ENCODE measurements around the gene TMEM61.
"Not testable (repeated sequence)": the region's sequence is repeated elsewhere in the genome, so short reads cannot be mapped to it uniquely, and the experiment has no call there.

The TMEM61 gene

DNA sequence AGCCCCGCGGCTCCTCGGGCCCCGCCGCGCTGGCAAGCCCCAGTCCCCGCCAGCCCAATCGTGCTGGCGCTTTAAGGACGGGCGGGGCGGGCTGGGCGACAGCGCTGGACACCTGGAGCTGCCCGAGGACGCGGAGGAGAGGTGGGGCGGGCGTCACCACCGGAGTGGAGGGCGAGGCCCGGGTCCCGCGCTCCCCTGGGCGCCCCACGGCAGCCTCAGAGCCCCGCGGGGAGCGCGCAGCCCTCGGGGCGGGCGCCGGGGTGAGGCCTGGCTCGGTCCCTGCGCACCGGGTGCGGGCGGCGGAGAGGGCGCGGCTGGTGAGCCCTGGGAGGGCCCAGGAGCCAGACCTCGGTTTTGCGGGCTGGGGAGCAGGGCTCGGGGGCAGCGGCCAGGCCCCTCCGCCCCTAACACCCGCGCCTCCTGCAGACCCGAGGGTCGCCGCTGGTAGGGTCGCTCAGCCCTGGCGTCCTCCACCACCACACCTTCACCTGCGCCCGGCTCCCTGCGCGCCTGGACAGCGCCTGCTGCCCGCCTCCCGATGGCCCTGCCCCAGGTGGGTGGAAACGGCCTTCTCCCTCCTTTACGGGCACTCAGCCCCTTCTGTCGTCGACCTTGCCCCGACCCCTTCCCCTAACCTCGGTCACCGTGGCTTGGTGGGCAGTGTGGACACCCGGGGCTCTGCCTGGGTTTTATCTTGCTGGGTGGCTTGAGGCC is at the start of gene TMEM61:
TSS of gene TMEM61 (plus strand) at position 101 of the 714 bp plus-strand sequence. CDS start at position 539, 438 bp downstream.
- peak; percentile 66 for ATAC-seq (ENCODE audit: low read depth)
- no peaks in the 10 kb centered on the region for H3K36me3 ChIP-seq (ENCODE audit: low read depth)
- H3K4me3 ChIP-seq (ENCODE audit: severe bottlenecking): peak within 1 kb of the TSS; percentile 42
- H3K27ac ChIP-seq (ENCODE audit: poor library complexity, severe bottlenecking): no peak within 1 kb of the TSS
- peaks cover 21% of the 10 kb centered on the region for H3K4me1 ChIP-seq (ENCODE audit: insufficient read depth, poor library complexity, severe bottlenecking)
- H3K9me3 ChIP-seq (ENCODE audit: severe bottlenecking): no peaks in the 10 kb centered on the region
- DNase-seq (ENCODE audit: low spot score): no peak
- H3K27me3 ChIP-seq (ENCODE audit: insufficient read depth, poor library complexity, severe bottlenecking): no peaks in the 10 kb centered on the region
- TF ChIP-seq, protein P1, sequence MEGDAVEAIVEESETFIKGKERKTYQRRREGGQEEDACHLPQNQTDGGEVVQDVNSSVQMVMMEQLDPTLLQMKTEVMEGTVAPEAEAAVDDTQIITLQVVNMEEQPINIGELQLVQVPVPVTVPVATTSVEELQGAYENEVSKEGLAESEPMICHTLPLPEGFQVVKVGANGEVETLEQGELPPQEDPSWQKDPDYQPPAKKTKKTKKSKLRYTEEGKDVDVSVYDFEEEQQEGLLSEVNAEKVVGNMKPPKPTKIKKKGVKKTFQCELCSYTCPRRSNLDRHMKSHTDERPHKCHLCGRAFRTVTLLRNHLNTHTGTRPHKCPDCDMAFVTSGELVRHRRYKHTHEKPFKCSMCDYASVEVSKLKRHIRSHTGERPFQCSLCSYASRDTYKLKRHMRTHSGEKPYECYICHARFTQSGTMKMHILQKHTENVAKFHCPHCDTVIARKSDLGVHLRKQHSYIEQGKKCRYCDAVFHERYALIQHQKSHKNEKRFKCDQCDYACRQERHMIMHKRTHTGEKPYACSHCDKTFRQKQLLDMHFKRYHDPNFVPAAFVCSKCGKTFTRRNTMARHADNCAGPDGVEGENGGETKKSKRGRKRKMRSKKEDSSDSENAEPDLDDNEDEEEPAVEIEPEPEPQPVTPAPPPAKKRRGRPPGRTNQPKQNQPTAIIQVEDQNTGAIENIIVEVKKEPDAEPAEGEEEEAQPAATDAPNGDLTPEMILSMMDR (IDR thresholded peaks at IDR 0.05; ENCODE audit: poor library complexity, severe bottlenecking): no peak

DNA sequence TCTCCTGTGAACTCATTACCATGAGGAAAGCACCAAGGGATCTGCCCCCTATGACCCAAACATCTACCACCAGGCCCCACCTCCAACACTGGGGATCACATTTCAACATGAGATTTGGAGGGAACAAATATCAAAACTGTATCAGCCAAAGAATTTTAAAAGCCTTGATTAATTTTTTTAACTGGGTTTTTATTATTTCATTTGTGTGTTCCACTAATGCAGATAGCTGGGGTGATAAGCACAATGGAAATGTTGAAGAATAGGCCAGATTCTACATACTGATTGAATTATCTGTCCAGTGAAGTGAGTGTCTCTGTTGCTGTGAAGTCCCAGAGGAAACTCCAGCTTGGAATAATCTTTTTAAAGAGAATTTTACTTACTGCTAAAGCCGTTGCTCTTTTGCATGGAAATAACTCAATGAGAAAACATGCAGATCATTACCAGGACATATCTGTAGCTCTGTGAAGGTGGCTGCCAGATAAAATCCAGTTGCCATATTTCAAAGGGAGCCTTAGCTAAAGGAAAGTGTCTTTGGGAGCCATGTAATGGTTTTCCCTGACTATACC is 49.1 kb upstream of the TMEM61 start:
- Histone ChIP-seq H3K4me3 (ENCODE audit: severe bottlenecking) (no peak overlapping the region), H3K4me1 (ENCODE audit: insufficient read depth, poor library complexity, severe bottlenecking) (peaks cover 32% of the 10 kb centered on the region), H3K27ac (ENCODE audit: poor library complexity, severe bottlenecking) (no peak overlapping the region), H3K27me3 (ENCODE audit: insufficient read depth, poor library complexity, severe bottlenecking) (no peaks in the 10 kb centered on the region), H3K36me3 (ENCODE audit: low read depth) (no peaks in the 10 kb centered on the region), H3K9me3 (ENCODE audit: severe bottlenecking) (no peaks in the 10 kb centered on the region)
- no peak for ATAC-seq (ENCODE audit: low read depth)
- TF ChIP-seq, protein P1 (IDR thresholded peaks at IDR 0.05; ENCODE audit: poor library complexity, severe bottlenecking): no peak
- DNase-seq (ENCODE audit: low spot score): no peak

DNA sequence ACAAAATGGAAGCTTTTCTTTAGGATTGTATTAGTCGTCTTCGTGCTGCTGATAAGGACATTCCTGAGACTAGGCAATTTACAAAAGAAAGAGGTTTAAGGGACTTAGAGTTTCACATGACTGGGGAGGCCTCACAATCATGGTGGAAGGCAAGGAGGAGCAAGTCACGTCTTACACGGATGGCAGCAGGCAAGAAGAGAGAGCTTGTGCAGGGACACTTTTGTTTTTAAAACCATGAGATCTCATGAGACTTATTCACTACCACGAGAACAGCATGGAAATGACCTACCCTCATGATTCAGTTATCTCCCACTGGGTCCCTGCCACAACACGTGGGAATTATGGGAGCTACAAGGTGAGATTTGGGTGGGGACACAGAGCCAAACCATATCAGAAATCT is 46.3 kb upstream of the TMEM61 start:
- H3K27ac ChIP-seq (ENCODE audit: poor library complexity, severe bottlenecking): peak overlapping the region; percentile 76
- H3K9me3 ChIP-seq (ENCODE audit: severe bottlenecking); H3K27me3 ChIP-seq (ENCODE audit: insufficient read depth, poor library complexity, severe bottlenecking); ATAC-seq (ENCODE audit: low read depth); H3K4me3 ChIP-seq (ENCODE audit: severe bottlenecking); DNase-seq (ENCODE audit: low spot score); H3K36me3 ChIP-seq (ENCODE audit: low read depth): not testable (repeated sequence)
- peaks cover 31% of the 10 kb centered on the region for H3K4me1 ChIP-seq (ENCODE audit: insufficient read depth, poor library complexity, severe bottlenecking)

DNA sequence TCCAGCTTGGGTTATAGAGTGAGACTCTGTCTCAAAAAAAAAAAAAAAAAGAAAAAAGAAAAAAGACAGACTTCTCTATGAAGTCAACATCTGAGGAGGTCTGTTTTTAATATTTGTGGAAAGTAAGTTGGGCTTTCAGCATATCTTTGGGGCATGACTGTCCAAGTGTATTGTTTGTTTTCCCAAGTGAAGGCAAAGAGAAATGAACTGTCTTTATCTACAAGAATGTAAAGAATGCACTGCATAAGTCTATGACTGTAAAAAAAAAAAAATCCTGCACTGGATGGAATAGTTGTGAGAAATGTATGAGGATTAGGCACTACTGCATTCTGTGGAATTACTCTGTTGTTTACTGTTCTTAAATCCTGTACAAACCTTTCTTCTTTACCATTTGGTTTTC is 45.6 kb upstream of the TMEM61 start:
- Histone ChIP-seq H3K27me3 (ENCODE audit: insufficient read depth, poor library complexity, severe bottlenecking) (no peaks in the 10 kb centered on the region), H3K4me1 (ENCODE audit: insufficient read depth, poor library complexity, severe bottlenecking) (peaks cover 31% of the 10 kb centered on the region), H3K27ac (ENCODE audit: poor library complexity, severe bottlenecking) (peak overlapping the region; percentile 76), H3K36me3 (ENCODE audit: low read depth) (no peaks in the 10 kb centered on the region), H3K9me3 (ENCODE audit: severe bottlenecking) (no peaks in the 10 kb centered on the region), H3K4me3 (ENCODE audit: severe bottlenecking) (no peak overlapping the region)
- DNase-seq (ENCODE audit: low spot score) (no peak), ATAC-seq (ENCODE audit: low read depth) (peak; percentile 95)
- TF ChIP-seq, protein P1 (IDR thresholded peaks at IDR 0.05; ENCODE audit: poor library complexity, severe bottlenecking): no peak

DNA sequence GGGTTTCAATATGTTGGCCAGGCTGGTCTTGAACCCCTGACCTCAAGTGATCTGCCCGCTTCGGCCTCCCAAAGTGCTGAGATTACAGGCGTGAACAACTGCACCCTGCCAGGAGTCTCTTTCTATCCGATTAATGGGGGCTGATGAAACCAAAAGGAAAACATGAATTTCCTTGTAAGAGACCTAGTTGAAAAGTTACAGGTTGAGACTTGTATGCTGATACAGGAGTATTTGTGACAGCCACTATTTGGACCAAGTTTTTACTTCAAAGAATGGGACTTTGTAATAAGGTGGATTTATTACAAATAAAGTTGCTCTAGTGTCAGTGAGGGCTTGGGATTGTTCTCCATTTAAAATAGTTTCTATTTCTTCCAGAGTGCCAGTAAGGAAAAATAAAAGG is 43.6 kb upstream of the TMEM61 start:
- no peak overlapping the region for H3K4me3 ChIP-seq (ENCODE audit: severe bottlenecking)
- TF ChIP-seq, protein P1 (IDR thresholded peaks at IDR 0.05; ENCODE audit: poor library complexity, severe bottlenecking): no peak
- no peak for ATAC-seq (ENCODE audit: low read depth)
- H3K27me3 ChIP-seq (ENCODE audit: insufficient read depth, poor library complexity, severe bottlenecking): no peaks in the 10 kb centered on the region
- peaks cover 36% of the 10 kb centered on the region for H3K4me1 ChIP-seq (ENCODE audit: insufficient read depth, poor library complexity, severe bottlenecking)
- no peaks in the 10 kb centered on the region for H3K9me3 ChIP-seq (ENCODE audit: severe bottlenecking)
- peak overlapping the region; percentile 76 for H3K27ac ChIP-seq (ENCODE audit: poor library complexity, severe bottlenecking)
- no peaks in the 10 kb centered on the region for H3K36me3 ChIP-seq (ENCODE audit: low read depth)
- DNase-seq (ENCODE audit: low spot score): no peak

Measured in RWPE2 (cell line).